G401 (cell line): Measurements from ENCODE around the gene DPH7. TPM values are rescaled to one million over a fixed set of nuclear protein-coding genes. Genes with fewer than 3 reads are reported as not detected.
"Not testable (repeated sequence)": the region's sequence is repeated elsewhere in the genome, so short reads cannot be mapped to it uniquely, and the experiment has no call there.

ENCODE experiments used
- DNase-seq: peaks from one replicate; pipeline ENCODE4 v3.0.0-alpha.2; 2015; ENCODE audit warnings: low spot score
- in situ Hi-C: cut with HindIII; loops from 2 replicates; pipeline ENCODE4 v1.10.0; 2016; ENCODE audit warnings: low sequenced_read_pairs, mixed read lengths
- total RNA-seq: library from RNA; depleted of rRNA; stranded (reverse); fragments of >200 nt; shearing (Covaris generic); gene quantifications from 2 replicates; pipeline ENCODE4 v1.2.3, GENCODE V29; 2014

The DPH7 gene
- total RNA-seq, 1 experiment from 2014 or later, result 46.2 TPM

DNA sequence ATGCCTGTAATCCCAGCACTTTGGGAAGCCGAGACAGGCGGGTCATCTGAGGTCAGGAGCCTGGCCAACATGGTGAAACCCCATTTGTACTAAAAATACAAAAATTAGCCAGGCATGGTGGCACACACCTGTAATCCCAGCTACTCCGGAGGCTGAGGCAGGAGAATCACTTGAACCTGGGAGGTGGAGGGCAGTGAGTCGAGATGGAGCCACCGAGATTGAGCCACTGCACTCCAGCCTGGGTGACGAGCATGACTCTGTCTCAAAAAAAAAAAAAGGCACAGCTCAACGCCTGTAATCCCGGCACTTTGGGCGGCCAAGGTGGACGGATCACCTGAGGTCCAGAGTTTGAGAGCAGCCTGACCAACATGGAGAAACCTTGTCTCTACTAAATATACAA lies 25.1 kb downstream of the DPH7 start:
- DNase-seq, in situ Hi-C loops: not testable (repeated sequence)

GRCh38 chr9:137552022-137552768 lies 26.5 kb downstream of the DPH7 start:
- in situ Hi-C loops, result no loop called here
- DNase-seq, result peak; percentile 27

DNA sequence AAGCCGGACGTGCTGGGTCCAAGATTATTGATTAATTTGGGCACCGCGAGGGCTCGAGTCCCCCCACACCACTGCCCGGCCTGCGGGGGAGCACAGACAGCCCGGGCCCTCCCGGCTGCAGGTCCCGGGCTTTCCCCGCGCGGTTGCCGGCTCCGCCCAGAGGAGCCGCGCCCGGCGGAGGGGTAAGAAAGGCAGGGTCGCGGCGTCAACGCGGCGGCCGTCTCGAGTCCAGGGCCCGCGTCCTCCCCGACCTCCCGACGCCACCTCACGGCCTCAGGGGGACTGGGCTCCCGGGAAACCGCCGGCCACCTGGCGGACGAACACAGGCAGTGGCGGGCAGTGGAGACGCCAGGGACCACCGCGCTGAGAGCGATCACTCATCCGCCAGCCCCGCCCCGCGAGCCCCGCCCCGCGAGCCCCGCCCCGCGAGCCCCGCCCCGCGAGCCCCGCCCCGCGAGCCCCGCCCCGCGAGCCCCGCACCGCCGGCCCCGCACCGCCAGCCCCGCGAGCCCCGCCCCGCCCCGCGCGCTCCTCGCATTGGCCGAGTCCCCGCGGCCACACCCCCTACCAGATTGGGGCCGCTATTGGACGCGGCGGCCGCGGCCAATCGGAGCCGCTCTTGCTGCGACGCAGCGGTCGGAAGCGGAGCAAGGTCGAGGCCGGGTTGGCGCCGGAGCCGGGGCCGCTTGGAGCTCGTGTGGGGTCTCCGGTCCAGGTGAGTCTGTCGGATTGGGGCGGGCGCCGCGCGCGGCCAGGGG lies 27.3 kb downstream of the DPH7 start, which contains the start of gene MRPL41:
MRPL41 (plus strand) TSS at position 616 of the 758 bp plus-strand sequence. CDS start 203 bp downstream, outside the sequence.
- DNase-seq, result peak; percentile 89
- in situ Hi-C loops, result no loop called here

GRCh38 chr9:137550958-137551263 lies 27.8 kb downstream of the DPH7 start:
- in situ Hi-C loops, DNase-seq: not testable (repeated sequence)

- DNase-seq, result peak; percentile 92
- in situ Hi-C loops, result no loop called here
These were observed 28.5 kb downstream of the DPH7 start, which contains the start of gene PNPLA7 for GRCh38 chr9:137550231-137550621. Gene PNPLA7, minus strand, starts transcription at chr9:137550402. Its CDS starts 205 bp downstream, at chr9:137550197.

DNA sequence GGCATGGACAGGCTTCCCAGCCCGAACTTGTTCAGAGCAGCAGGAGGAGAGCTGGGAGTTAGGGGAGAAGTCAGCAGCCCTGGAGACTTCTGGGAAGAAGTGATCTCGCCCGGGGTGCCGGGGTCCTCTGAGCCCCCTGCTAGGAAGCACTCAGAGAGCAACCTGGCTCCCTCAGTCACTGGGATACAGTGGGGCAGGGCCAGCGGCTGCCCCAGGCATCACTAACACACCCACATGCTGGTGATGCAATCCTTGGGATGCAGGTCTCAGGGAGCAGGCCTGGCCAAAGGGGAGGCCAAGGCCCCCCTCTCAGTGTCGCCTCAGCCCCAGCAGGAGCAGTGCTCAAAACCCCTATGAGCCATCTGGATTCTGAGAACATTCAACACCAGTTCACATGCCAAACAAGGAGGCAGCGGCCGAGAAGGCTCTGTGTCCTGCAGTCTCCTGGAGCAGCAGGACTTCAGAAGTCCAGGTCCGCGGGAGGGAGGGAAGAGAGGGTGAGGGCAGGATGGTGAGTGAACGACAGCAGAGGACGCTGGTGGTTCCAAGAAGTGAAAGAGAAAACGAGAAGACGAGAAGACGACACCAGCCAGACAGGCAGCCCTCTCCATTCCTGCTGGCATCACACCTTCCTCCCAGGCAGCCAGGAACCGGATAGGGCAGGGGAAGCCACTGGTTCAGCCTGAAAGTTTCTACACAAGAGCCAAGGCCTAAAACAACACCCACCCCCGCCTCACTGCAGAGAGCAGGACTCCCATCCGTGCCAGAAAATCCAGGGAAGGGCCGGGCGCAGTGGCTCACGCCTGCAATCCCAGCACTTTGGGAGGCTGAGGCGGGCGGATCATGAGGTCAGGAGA lies 30.8 kb downstream of the DPH7 start:
- in situ Hi-C loops, result no loop called here

DNA sequence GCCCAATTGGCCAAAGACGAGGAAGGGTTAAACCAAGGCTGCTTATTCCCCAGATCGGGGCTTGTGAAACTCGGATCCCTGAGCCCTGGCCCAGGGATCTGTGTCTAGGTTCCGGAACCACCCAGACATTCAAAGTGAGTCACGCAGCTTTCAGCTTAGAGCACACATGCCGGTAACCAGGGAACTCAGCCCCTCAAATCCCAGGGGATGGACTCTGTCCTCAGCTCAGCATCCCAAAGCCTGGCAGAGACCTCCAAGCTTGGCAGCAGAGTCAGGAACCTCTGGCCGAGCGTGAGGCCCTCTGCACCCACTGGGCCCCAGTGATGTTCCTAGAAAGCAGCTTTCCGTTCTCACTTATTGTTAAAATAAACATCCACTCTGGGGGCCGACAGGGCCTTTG lies 33.6 kb downstream of the DPH7 start:
- in situ Hi-C loops, result no loop called here

More for the DNA sequence above, 30.8 kb downstream of the DPH7 start:
- no peak for DNase-seq

GRCh38 chr9:137544176-137544760 lies 34.5 kb downstream of the DPH7 start:
- DNase-seq, result no peak
- in situ Hi-C loops, result no loop called here

More for the DNA sequence above, 33.6 kb downstream of the DPH7 start:
- no peak for DNase-seq

DNA sequence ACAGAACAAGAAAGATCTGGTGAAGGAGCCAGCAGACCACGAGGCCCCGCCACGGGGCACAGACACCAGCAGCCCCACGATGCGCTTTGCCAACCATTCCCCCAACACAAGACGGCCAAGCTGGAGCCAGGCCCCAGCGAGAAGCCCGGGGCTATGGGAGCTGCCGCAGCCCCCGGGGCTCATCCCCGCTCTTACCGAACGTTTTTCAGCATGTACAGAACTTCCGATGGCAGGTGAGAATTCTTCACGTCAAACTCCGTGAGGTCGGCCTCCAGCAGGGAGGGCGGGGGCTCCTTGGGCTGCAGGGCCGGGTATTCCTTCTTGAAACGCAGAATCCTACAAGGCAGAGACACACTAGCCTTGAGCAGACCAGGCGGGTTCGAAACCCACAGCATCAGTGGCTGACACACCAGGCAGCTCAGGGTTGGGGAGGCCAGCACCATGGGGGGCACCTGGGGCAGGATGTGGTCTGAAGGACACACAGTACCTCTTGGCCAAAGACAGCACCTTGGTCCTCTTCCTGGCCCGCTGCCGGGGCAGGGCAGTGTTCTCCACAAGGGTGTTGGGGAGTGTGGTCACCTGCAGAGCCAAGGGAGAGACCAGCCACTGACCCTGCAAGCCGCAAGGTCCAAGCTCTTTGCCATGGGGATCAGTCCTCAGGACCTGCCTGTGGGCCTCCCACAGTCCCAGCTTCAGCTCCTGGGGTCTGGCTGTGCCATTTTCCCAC lies 35.3 kb downstream of the DPH7 start:
- DNase-seq, result no peak
- in situ Hi-C loops, result no loop called here

GRCh38 chr9:137542486-137542885 lies 36.2 kb downstream of the DPH7 start:
- in situ Hi-C loops, result no loop called here
- DNase-seq, result no peak

DNA sequence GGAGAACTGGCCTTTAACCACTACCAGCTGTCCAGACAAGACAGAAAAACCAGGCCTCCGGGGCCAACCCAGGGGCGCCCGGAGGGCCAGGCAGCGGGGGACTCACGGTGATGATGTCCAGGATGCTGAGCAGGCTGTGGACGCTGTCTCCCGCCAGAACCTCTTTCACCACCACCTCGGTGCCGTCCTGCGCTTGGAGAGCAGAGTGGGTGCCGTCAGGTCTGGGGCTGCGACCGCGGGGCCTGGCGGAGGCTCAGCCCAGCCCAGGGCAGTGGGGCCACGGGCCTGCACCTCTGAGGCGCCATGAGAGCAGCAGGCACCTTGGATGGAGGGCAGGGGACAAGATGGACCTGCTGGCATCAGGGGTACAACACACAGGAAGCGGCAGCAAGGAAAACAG lies 38.2 kb downstream of the DPH7 start:
- in situ Hi-C loops, result no loop called here
- DNase-seq, result no peak

GRCh38 chr9:137538058-137538457 lies 40.7 kb downstream of the DPH7 start:
- no peak for DNase-seq
- in situ Hi-C loops, result no loop called here

- in situ Hi-C loops, DNase-seq: not testable (repeated sequence)
These were observed 42.1 kb downstream of the DPH7 start for GRCh38 chr9:137536594-137537131.

- in situ Hi-C loops, result no loop called here
- DNase-seq, result no peak
These were observed 43.7 kb downstream of the DPH7 start for GRCh38 chr9:137535120-137535428.

- DNase-seq, result peak; percentile 53
- in situ Hi-C loops, result no loop called here
These were observed 44.2 kb downstream of the DPH7 start for GRCh38 chr9:137534256-137535119.

- in situ Hi-C loops, DNase-seq: not testable (repeated sequence)
These were observed 45.7 kb downstream of the DPH7 start for GRCh38 chr9:137532891-137533468.

DNA sequence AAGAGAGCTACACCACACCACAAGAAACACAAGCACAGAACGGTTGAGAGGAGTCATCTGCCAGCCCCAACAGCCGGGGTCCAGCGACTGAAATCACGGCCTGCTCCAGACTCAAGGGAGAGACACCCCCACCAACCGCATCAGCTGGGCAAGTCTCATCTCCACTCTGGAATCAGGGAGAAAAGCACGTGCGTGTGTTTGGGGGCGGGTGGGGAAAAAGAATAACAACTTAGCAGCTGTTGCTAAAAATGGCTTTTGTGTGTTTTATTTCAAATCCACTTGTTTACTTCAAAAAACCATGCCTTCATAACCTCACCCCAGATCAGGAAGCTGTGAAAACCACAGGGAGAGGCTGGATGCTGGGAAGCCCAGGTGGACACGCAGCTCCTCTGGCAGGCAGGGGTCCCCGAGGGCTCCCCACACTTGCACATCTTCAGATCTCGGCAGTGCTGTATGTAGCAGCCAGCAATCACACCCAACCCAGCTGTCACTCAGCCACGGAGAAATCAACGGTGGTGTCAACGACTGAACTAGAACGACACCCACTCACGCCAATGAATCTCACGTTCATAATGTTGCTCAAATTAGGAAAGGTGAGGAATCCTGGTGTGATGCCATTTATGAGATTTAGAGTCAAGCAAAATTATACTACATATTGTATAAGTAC lies 47.5 kb downstream of the DPH7 start:
- DNase-seq, result no peak
- in situ Hi-C loops, result no loop called here
